ENCODE data around the gene LIPI.

- TF ChIP-seq CTCF (IDR thresholded peaks at IDR 0.05) (no peak), POLR2A (IDR thresholded peaks at IDR 0.05) (no peak), POLR2AphosphoS5 (IDR thresholded peaks at IDR 0.05) (no peak), EP300 (IDR thresholded peaks at IDR 0.05) (no peak)
These were observed 12.6 kb upstream of the LIPI start for GRCh38 chr21:14223365-14223764.

Measured in stomach (tissue), 4 donors.